GM20000 (cell line): ENCODE results near the gene CHRD.

Experiments used
- DNase-seq: peaks from one replicate; pipeline ENCODE4 v3.0.0; 2012; ENCODE audit warnings: low spot score
- TF ChIP-seq, protein P1 (sequence below): IDR thresholded peaks from 2 replicates; pipeline ENCODE4 v1.5.1; 2012; ENCODE audit warnings: mild to moderate bottlenecking, control low read depth; ENCODE audit errors: extremely low read depth, missing control alignments

CHRD gene

DNA sequence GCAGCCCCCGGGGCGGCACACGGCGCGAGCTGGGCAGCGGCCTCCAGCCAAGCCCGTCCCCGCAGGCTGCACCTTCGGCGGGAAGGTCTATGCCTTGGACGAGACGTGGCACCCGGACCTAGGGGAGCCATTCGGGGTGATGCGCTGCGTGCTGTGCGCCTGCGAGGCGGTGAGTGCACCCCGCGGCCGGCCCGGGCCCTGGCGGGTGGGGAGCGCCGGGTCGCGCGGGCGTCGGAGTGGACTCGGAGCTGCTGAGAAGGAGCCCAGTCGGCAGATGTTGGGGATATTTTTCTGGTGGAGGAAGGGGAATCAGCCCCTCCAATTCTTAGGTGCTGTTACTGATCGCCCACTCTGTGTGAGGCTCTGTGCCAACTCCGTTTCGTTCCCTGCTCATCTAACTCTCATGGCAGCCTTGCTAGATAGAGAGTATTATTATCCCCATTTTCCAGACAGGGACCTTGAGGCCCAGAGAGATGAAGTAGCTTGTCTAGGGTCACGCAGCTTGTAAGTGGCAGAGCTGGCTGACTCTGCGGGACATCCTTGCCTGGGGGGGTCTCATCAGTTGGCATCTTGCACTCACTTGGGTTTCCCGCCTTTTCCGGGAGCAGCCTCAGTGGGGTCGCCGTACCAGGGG, 890 bp downstream of the CHRD start:
- TF ChIP-seq, protein P1, sequence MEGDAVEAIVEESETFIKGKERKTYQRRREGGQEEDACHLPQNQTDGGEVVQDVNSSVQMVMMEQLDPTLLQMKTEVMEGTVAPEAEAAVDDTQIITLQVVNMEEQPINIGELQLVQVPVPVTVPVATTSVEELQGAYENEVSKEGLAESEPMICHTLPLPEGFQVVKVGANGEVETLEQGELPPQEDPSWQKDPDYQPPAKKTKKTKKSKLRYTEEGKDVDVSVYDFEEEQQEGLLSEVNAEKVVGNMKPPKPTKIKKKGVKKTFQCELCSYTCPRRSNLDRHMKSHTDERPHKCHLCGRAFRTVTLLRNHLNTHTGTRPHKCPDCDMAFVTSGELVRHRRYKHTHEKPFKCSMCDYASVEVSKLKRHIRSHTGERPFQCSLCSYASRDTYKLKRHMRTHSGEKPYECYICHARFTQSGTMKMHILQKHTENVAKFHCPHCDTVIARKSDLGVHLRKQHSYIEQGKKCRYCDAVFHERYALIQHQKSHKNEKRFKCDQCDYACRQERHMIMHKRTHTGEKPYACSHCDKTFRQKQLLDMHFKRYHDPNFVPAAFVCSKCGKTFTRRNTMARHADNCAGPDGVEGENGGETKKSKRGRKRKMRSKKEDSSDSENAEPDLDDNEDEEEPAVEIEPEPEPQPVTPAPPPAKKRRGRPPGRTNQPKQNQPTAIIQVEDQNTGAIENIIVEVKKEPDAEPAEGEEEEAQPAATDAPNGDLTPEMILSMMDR = no peak
- peak; percentile 57 for DNase-seq

DNA sequence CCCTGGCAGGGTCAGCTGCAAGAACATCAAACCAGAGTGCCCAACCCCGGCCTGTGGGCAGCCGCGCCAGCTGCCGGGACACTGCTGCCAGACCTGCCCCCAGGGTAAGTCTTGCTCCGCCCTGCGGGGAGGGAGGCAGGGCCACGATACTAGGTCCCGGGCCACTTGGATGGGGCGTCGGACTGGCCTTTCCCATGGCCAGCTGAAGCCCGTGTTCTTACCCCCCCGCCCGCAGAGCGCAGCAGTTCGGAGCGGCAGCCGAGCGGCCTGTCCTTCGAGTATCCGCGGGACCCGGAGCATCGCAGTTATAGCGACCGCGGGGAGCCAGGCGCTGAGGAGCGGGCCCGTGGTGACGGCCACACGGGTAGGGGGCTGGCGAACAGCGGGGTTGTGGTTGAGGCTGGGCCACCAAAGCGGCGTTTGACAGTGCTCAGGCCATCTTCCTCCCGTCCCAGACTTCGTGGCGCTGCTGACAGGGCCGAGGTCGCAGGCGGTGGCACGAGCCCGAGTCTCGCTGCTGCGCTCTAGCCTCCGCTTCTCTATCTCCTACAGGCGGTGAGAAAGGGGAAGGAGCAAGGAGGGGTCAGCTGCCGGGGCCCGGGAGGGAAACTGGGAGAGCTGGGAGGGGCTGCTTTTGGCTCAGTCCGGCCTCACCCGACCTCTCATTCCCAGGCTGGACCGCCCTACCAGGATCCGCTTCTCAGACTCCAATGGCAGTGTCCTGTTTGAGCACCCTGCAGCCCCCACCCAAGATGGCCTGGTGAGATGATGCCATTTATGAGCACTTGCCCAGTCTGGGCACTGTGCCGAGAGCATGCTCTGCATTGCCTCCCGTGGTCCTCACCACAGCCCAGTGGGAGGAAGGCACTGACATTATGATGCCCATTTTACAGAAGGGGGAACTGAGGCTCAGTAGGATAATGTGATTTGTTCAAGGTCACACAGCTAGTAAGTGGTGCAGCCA, 1.7 kb downstream of the CHRD start:
- peak; percentile 42 for DNase-seq
- TF ChIP-seq, protein P1 = no peak

DNA sequence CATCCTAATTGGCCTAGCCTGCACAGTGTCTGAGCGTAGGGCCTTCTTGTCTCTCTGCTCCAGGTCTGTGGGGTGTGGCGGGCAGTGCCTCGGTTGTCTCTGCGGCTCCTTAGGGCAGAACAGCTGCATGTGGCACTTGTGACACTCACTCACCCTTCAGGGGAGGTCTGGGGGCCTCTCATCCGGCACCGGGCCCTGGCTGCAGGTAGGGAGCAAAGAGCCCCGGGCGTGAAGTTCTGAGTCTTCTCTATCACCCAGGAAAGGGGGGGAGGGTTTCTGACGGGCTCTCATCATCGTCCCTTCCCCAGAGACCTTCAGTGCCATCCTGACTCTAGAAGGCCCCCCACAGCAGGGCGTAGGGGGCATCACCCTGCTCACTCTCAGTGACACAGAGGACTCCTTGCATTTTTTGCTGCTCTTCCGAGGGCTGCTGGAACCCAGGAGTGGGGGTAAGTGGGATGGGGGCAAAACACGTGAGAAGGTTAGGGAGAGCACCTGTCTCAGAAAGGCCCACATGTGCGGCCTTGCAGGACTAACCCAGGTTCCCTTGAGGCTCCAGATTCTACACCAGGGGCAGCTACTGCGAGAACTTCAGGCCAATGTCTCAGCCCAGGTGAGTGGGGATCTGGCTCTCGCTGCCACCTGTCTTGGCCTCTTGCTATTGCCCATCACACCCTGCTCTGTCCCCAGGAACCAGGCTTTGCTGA, 2.6 kb downstream of the CHRD start:
- TF ChIP-seq, protein P1 = no peak
- DNase-seq = peak; percentile 33

DNA sequence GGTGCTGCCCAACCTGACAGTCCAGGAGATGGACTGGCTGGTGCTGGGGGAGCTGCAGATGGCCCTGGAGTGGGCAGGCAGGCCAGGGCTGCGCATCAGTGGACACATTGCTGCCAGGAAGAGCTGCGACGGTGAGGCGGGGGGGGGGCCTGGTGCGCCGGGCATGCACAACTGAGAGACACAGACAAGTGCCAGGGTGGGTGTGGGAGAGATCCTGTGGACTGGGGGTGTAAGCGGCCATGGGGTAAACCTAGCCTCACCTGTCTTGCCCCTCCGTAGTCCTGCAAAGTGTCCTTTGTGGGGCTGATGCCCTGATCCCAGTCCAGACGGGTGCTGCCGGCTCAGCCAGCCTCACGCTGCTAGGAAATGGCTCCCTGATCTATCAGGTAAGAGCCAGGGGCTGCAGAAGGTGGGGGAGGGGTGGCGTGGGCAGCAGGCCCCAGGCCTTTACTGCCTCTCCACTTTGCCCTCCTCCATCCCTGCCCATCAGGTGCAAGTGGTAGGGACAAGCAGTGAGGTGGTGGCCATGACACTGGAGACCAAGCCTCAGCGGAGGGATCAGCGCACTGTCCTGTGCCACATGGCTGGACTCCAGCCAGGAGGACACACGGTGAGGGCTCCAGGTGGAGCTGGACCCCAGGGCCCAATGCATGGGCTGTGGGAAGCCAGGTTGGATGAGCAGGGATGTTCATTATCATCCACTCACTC, 3.3 kb downstream of the CHRD start:
- DNase-seq = no peak
- TF ChIP-seq, protein P1 = no peak

DNA sequence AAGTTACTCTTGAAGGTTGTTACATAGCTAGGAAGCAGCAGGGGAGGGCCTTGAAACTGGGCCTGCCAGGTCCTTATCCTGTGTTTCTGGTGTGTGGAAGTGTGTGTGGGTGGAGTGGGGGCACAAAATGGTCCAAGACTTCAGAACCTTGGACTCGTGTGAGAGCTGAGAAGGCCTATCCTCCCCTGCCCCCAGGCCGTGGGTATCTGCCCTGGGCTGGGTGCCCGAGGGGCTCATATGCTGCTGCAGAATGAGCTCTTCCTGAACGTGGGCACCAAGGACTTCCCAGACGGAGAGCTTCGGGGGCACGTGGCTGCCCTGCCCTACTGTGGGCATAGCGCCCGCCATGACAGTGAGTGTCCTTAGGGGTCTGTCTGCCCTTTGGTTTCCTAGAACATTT, 4.5 kb downstream of the CHRD start:
- DNase-seq = peak; percentile 34

DNA sequence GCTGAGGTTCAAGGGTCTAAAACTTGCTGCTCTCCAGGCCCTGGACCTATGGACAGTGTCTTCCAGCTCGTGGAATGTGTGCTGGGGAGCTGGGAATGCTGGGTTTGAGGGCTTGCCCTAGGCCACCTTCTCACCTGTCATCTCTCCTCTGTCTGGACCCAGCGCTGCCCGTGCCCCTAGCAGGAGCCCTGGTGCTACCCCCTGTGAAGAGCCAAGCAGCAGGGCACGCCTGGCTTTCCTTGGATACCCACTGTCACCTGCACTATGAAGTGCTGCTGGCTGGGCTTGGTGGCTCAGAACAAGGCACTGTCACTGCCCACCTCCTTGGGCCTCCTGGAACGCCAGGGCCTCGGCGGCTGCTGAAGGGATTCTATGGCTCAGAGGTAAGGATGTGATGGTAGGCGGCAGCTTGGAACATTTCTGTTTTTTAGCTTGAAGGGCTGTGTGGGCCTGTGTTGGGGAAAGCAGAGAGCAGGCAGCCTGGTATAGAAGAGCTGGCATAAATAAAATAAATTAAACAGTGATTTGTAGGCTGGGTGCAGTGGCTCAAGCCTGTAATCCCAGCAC, 5.1 kb downstream of the CHRD start:
- TF ChIP-seq, protein P1 = no peak
- DNase-seq = no peak

More for the DNA sequence above, 4.5 kb downstream of the CHRD start:
- TF ChIP-seq, protein P1 = no peak
